Liver (tissue), 9 donors: Measurements from ENCODE around the gene NGB. TPM values are rescaled to one million over a fixed set of nuclear protein-coding genes. Genes with fewer than 3 reads are reported as not detected.

Experiments
- DNase-seq: peaks from one replicate; pipeline ENCODE4 v3.0.0-alpha.2; 2017; ENCODE audit warnings: low spot score
- H3K27ac ChIP-seq, 2 donors: one replicate each; pipeline ENCODE4 v1.7.0; 2013; ENCODE audit warnings: inconsistent platforms in 2 of 2, low read length in 2 of 2, control low read depth in 1 of 2, low read depth in 1 of 2, mild to moderate bottlenecking in 1 of 2
- H3K27me3 ChIP-seq, 4 donors: one replicate each; pipeline versions ENCODE4 v1.6.1 to v1.7.0; 2013; ENCODE audit warnings: low read length in 3 of 4, inconsistent platforms in 1 of 4, mild to moderate bottlenecking in 1 of 4, moderate library complexity in 1 of 4; ENCODE audit not compliant: control insufficient read depth in 4 of 4, insufficient read depth in 4 of 4
- H3K36me3 ChIP-seq, 4 donors: one replicate each; pipeline versions ENCODE4 v1.6.1 to v1.7.0; 2013; ENCODE audit warnings: low read length in 3 of 4, mild to moderate bottlenecking in 3 of 4, low read depth in 1 of 4, moderate library complexity in 1 of 4; ENCODE audit not compliant: control insufficient read depth in 4 of 4, insufficient read depth in 3 of 4
- H3K4me1 ChIP-seq, 4 donors: one replicate each; pipeline versions ENCODE4 v1.6.1 to v1.7.0; 2013; ENCODE audit warnings: low read length in 3 of 4, mild to moderate bottlenecking in 3 of 4, moderate library complexity in 1 of 4; ENCODE audit not compliant: control insufficient read depth in 4 of 4, insufficient read depth in 4 of 4
- H3K4me3 ChIP-seq, 3 donors: one replicate each; pipeline versions ENCODE4 v1.6.1 to v1.7.0; 2013; ENCODE audit warnings: low read length in 3 of 3, control low read depth in 1 of 3, low read depth in 1 of 3, mild to moderate bottlenecking in 1 of 3
- H3K9ac ChIP-seq, 2 donors: one replicate each; pipeline ENCODE4 v1.7.0; 2013; ENCODE audit warnings: low read length in 2 of 2, mild to moderate bottlenecking in 2 of 2, moderate library complexity in 2 of 2, control low read depth in 1 of 2, low read depth in 1 of 2
- H3K9me3 ChIP-seq, 4 donors: one replicate each; pipeline versions ENCODE4 v1.6.1 to v1.7.0; 2013; ENCODE audit warnings: low read length in 3 of 4; ENCODE audit not compliant: control insufficient read depth in 4 of 4
- CTCF ChIP-seq: fragments of 150-350 bp; IDR thresholded peaks from 2 replicates; pipeline ENCODE4 v1.5.1; 2017; ENCODE audit warnings: improper control_type of control experiment, low read depth, low read length; ENCODE audit not compliant: missing input control
- FOXA1 ChIP-seq: IDR thresholded peaks from 2 replicates; pipeline ENCODE4 v1.6.1; 2016; ENCODE audit warnings: antibody characterized with exemption
- FOXA2 ChIP-seq: IDR thresholded peaks from 2 replicates; pipeline ENCODE4 v1.6.1; 2016; ENCODE audit warnings: antibody characterized with exemption
- GABPA ChIP-seq, 2 donors: IDR thresholded peaks in 1 of 2; conservative IDR thresholded peaks in 1 of 2; 2 replicates each; pipeline ENCODE4 v1.6.1; 2016; ENCODE audit warnings: antibody characterized with exemption in 2 of 2, mild to moderate bottlenecking in 1 of 2, moderate library complexity in 1 of 2
- HNF4A ChIP-seq, 2 donors: conservative IDR thresholded peaks; 2 replicates each; pipeline ENCODE4 v1.6.1; 2016; ENCODE audit warnings: antibody characterized with exemption in 2 of 2, mild to moderate bottlenecking in 2 of 2
- HNF4G ChIP-seq: IDR thresholded peaks from 2 replicates; pipeline ENCODE4 v1.6.1; 2016; ENCODE audit warnings: antibody characterized with exemption
- JUND ChIP-seq, 2 donors: IDR thresholded peaks; 2 replicates each; pipeline ENCODE4 v1.6.1; 2016; ENCODE audit warnings: antibody characterized with exemption in 2 of 2
- RAD21 ChIP-seq, 2 donors: IDR thresholded peaks; 2 replicates each; pipeline ENCODE4 v1.6.1; 2016; ENCODE audit warnings: antibody characterized with exemption in 2 of 2, mild to moderate bottlenecking in 2 of 2
- REST ChIP-seq: IDR thresholded peaks from 2 replicates; pipeline ENCODE4 v1.6.1; 2016; ENCODE audit warnings: antibody characterized with exemption, mild to moderate bottlenecking
- RXRA ChIP-seq, 2 donors: IDR thresholded peaks; 2 replicates each; pipeline ENCODE4 v1.6.1; 2017 to 2018; ENCODE audit warnings: antibody characterized with exemption in 2 of 2, mild to moderate bottlenecking in 1 of 2
- SP1 ChIP-seq: IDR thresholded peaks from 2 replicates; pipeline ENCODE4 v1.6.1; 2018; ENCODE audit warnings: antibody characterized with exemption, mild to moderate bottlenecking
- TAF1 ChIP-seq: conservative IDR thresholded peaks from 2 replicates; pipeline ENCODE4 v1.6.1; 2016; ENCODE audit warnings: antibody characterized with exemption, mild to moderate bottlenecking
- YY1 ChIP-seq: IDR thresholded peaks from 2 replicates; pipeline ENCODE4 v1.6.1; 2016; ENCODE audit warnings: antibody characterized with exemption, mild to moderate bottlenecking
- ZBTB33 ChIP-seq: IDR thresholded peaks from 2 replicates; pipeline ENCODE4 v1.6.1; 2016; ENCODE audit warnings: antibody characterized with exemption
- WGBS: extraction: QIAGEN DNeasy Blood & Tissue Kit; methylation state at CpG from one replicate; pipeline ENCODE4 v1.1.7; 2013; 5-methylcytosine and 5-hydroxymethylcytosine counted together
- polyA plus RNA-seq, 2 donors: library from polyadenylated mRNA; stranded (reverse) in 1 of 2; unstranded in 1 of 2; fragments of 200-250 nt in 1 of 2; fragments of >200 nt in 1 of 2; fragmentation: Nextera tagmentation in 1 of 2; extraction: Ambion mirVana in 1 of 2; gene quantifications; one replicate each; pipeline versions ENCODE4 v1.2.1 to v1.2.3, GENCODE V29; 2013 to 2015
- total RNA-seq, 2 donors: library from RNA; depleted of rRNA; stranded (reverse); fragments of >200 nt; gene quantifications; one replicate each; pipeline ENCODE4 v1.2.3, GENCODE V29; 2014
- TF ChIP-seq, protein P1 (sequence below): IDR thresholded peaks from 2 replicates; pipeline ENCODE4 v1.6.1; 2016; ENCODE audit warnings: antibody characterized with exemption
- donor health status: healthy.
- donor health status: healthy.
- donor health status: healthy.
- donor health status: healthy.
- donor health status: healthy.

NGB gene
- total and polyA plus RNA-seq, 4 donors, result not detected

DNA sequence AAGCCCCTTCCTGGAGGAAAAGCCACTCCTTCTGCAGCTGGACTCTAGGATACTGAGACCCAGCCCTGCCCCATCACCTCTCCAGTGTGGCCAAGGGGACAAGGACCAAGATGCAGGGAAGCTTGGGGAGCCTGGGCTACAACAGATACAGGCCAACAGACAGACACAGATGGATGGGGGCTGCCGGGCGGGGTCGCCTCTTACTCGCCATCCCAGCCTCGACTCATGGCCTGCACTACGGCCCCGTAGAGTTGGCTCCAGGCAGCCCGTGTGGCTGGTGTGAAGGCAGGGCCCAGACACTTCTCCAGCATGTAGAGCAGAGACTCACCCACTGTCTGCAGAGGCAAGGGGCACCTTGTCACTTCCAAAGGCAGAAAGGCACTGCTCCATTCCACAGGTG, 4.7 kb downstream of the NGB start:
- peaks cover 0 to 1% (median 0%) of the 10 kb centered on the region in 4 donors for H3K9me3 ChIP-seq
- no peak overlapping the region for H3K4me3 ChIP-seq
- TF ChIP-seq JUND (IDR thresholded peaks at IDR 0.05) (no peak), RAD21 (IDR thresholded peaks at IDR 0.05) (no peak), HNF4A (conservative IDR thresholded peaks at IDR 0.05) (no peak), YY1 (no peak), CTCF (no peak), GABPA (IDR thresholded peaks at IDR 0.05 in 1 of 2, conservative IDR thresholded peaks at IDR 0.05 in 1 of 2) (no peak), REST (no peak), RXRA (IDR thresholded peaks at IDR 0.05) (no peak), TAF1 (no peak), HNF4G (no peak), SP1 (no peak), ZBTB33 (no peak), FOXA1 (no peak), FOXA2 (no peak)
- H3K9ac ChIP-seq, result no peak overlapping the region
- WGBS, result 89% methylated on average over 8 of the region's 8 CpGs
- H3K36me3 ChIP-seq, result no peaks in the 10 kb centered on the region
- H3K27me3 ChIP-seq, result peaks cover 0 to 10% (median 4%) of the 10 kb centered on the region in 4 donors
- H3K4me1 ChIP-seq, result peaks cover 0 to 4% (median 0%) of the 10 kb centered on the region in 4 donors
- DNase-seq, result no peak
- no peak overlapping the region for H3K27ac ChIP-seq

GRCh38 chr14:77265561-77266335, 5.3 kb downstream of the NGB start:
- Histone ChIP-seq H3K27me3 (peaks cover 0 to 7% (median 3%) of the 10 kb centered on the region in 4 donors), H3K36me3 (no peaks in the 10 kb centered on the region), H3K9ac (no peak overlapping the region), H3K27ac (no peak overlapping the region), H3K4me1 (peaks cover 0 to 3% (median 0%) of the 10 kb centered on the region in 4 donors), H3K4me3 (no peak overlapping the region), H3K9me3 (peaks cover 0 to 1% (median 0%) of the 10 kb centered on the region in 4 donors)
- WGBS, result 73% methylated on average over 16 of the region's 16 CpGs
- no peak for DNase-seq
- no peak for TF ChIP-seq REST
- no peak for TF ChIP-seq GABPA (IDR thresholded peaks at IDR 0.05 in 1 of 2, conservative IDR thresholded peaks at IDR 0.05 in 1 of 2)
- no peak for TF ChIP-seq SP1
- TF ChIP-seq CTCF, result no peak
- no peak for TF ChIP-seq FOXA1
- TF ChIP-seq, protein P1, sequence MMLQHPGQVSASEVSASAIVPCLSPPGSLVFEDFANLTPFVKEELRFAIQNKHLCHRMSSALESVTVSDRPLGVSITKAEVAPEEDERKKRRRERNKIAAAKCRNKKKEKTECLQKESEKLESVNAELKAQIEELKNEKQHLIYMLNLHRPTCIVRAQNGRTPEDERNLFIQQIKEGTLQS, result no peak
